ENCODE results near the gene ASTE1.

ASTE1 gene

GRCh38 chr3:131038326-131038725 is 11.7 kb upstream of the ASTE1 start:
- TF ChIP-seq, protein P1, sequence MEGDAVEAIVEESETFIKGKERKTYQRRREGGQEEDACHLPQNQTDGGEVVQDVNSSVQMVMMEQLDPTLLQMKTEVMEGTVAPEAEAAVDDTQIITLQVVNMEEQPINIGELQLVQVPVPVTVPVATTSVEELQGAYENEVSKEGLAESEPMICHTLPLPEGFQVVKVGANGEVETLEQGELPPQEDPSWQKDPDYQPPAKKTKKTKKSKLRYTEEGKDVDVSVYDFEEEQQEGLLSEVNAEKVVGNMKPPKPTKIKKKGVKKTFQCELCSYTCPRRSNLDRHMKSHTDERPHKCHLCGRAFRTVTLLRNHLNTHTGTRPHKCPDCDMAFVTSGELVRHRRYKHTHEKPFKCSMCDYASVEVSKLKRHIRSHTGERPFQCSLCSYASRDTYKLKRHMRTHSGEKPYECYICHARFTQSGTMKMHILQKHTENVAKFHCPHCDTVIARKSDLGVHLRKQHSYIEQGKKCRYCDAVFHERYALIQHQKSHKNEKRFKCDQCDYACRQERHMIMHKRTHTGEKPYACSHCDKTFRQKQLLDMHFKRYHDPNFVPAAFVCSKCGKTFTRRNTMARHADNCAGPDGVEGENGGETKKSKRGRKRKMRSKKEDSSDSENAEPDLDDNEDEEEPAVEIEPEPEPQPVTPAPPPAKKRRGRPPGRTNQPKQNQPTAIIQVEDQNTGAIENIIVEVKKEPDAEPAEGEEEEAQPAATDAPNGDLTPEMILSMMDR (IDR thresholded peaks at IDR 0.05) = no peak
- H3K27ac ChIP-seq = no peak overlapping the region
- H3K4me1 ChIP-seq = peaks cover 4% of the 10 kb centered on the region
- no peaks in the 10 kb centered on the region for H3K27me3 ChIP-seq (ENCODE audit: control insufficient read depth, insufficient read depth, low read length)
- no peak overlapping the region for H3K4me3 ChIP-seq (ENCODE audit: low read depth, low read length)
- H3K4me2 ChIP-seq (ENCODE audit: low read length) = no peak overlapping the region
- no peaks in the 10 kb centered on the region for H3K36me3 ChIP-seq (ENCODE audit: control insufficient read depth, insufficient read depth, low read length)
- no peak overlapping the region for H3K9ac ChIP-seq
- no peaks in the 10 kb centered on the region for H3K9me3 ChIP-seq (ENCODE audit: control insufficient read depth, low read length)
- no peak overlapping the region for H2AFZ ChIP-seq
- H3K79me2 ChIP-seq = no peaks in the 10 kb centered on the region

DNA sequence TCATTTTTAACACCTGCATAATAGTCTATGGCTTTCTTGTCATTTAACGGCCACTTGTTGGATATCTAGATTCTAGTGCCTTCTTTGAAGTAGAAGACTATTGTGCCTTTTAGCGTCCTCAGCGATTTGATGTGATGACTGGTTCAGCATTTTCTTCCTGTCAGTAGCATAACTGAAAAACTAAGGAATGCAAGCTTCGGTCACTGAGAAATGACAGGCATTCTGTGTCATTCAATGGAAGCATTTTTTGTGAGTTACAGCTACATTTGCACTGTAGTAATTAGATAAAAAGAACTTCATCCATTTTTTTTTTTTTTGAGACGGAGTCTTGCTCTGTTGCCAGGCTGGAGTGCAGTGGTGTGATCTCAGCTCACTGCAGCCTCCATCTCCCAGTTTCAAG is 10.4 kb upstream of the ASTE1 start:
- TF ChIP-seq, protein P1 (IDR thresholded peaks at IDR 0.05) = no peak
- no peaks in the 10 kb centered on the region for H3K9me3 ChIP-seq (ENCODE audit: control insufficient read depth, low read length)
- H3K36me3 ChIP-seq (ENCODE audit: control insufficient read depth, insufficient read depth, low read length) = no peaks in the 10 kb centered on the region
- H3K4me3 ChIP-seq (ENCODE audit: low read depth, low read length) = no peak overlapping the region
- H3K4me2 ChIP-seq (ENCODE audit: low read length) = no peak overlapping the region
- no peak overlapping the region for H3K9ac ChIP-seq
- H3K27me3 ChIP-seq (ENCODE audit: control insufficient read depth, insufficient read depth, low read length) = no peaks in the 10 kb centered on the region
- no peak overlapping the region for H2AFZ ChIP-seq
- H3K4me1 ChIP-seq = peaks cover 4% of the 10 kb centered on the region
- H3K79me2 ChIP-seq = no peaks in the 10 kb centered on the region
- no peak overlapping the region for H3K27ac ChIP-seq

DNA sequence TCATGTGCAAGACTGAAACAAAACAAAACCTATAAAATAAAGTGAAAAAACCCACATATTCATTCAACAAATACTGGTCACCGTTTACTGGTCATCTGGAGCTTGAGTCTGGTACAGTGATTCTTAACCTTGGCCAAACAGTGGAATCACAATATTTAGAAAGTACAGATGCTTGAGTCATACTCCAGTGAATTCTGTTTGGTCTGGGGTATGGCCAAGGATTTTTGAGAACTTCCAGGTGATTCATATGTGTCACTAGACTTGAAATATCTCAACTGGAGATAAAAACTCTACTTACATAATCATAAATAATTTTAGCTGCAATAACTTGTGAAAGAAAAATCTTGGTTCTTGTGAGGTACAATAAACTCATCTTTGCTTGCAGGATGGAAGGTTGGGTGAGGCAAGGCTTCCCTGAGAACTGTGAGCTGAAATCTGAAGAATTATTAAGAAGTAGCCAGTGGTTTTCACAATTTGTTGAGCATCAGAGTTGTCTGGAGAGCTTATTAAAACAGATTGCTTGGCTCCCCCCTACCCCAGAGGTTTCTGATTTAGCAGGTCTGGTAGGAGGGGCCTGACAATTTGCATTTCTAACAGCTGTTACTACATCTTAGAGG is 9.7 kb upstream of the ASTE1 start:
- no peak overlapping the region for H2AFZ ChIP-seq
- TF ChIP-seq, protein P1 (IDR thresholded peaks at IDR 0.05) = no peak

GRCh38 chr3:131033480-131034080 is 7.0 kb upstream of the ASTE1 start:
- Histone ChIP-seq H3K9ac (no peak overlapping the region), H3K4me3 (ENCODE audit: low read depth, low read length) (no peak overlapping the region), H2AFZ (no peak overlapping the region), H3K79me2 (no peaks in the 10 kb centered on the region), H3K4me1 (no peaks in the 10 kb centered on the region), H3K27ac (no peak overlapping the region), H3K27me3 (ENCODE audit: control insufficient read depth, insufficient read depth, low read length) (no peaks in the 10 kb centered on the region), H3K9me3 (ENCODE audit: control insufficient read depth, low read length) (no peaks in the 10 kb centered on the region), H3K4me2 (ENCODE audit: low read length) (no peak overlapping the region), H3K36me3 (ENCODE audit: control insufficient read depth, insufficient read depth, low read length) (no peaks in the 10 kb centered on the region)
- TF ChIP-seq, protein P1 (IDR thresholded peaks at IDR 0.05) = peak; percentile 45

More for the DNA sequence above, 9.7 kb upstream of the ASTE1 start:
- H3K4me3 ChIP-seq (ENCODE audit: low read depth, low read length) = no peak overlapping the region
- no peaks in the 10 kb centered on the region for H3K27me3 ChIP-seq (ENCODE audit: control insufficient read depth, insufficient read depth, low read length)
- H3K9me3 ChIP-seq (ENCODE audit: control insufficient read depth, low read length) = no peaks in the 10 kb centered on the region
- H3K4me1 ChIP-seq = peaks cover 4% of the 10 kb centered on the region
- no peak overlapping the region for H3K9ac ChIP-seq
- no peak overlapping the region for H3K27ac ChIP-seq
- H3K79me2 ChIP-seq = no peaks in the 10 kb centered on the region
- H3K36me3 ChIP-seq (ENCODE audit: control insufficient read depth, insufficient read depth, low read length) = no peaks in the 10 kb centered on the region
- no peak overlapping the region for H3K4me2 ChIP-seq (ENCODE audit: low read length)

- no peak overlapping the region for H3K4me2 ChIP-seq (ENCODE audit: low read length)
- H3K4me1 ChIP-seq = no peaks in the 10 kb centered on the region
- TF ChIP-seq, protein P1 (IDR thresholded peaks at IDR 0.05) = no peak
- H2AFZ ChIP-seq = no peak overlapping the region
- H3K79me2 ChIP-seq = no peaks in the 10 kb centered on the region
- H3K9me3 ChIP-seq (ENCODE audit: control insufficient read depth, low read length) = no peaks in the 10 kb centered on the region
- no peak overlapping the region for H3K4me3 ChIP-seq (ENCODE audit: low read depth, low read length)
- no peaks in the 10 kb centered on the region for H3K27me3 ChIP-seq (ENCODE audit: control insufficient read depth, insufficient read depth, low read length)
- no peak overlapping the region for H3K27ac ChIP-seq
- H3K36me3 ChIP-seq (ENCODE audit: control insufficient read depth, insufficient read depth, low read length) = no peaks in the 10 kb centered on the region
- H3K9ac ChIP-seq = no peak overlapping the region
These were observed 5.0 kb upstream of the ASTE1 start for GRCh38 chr3:131031660-131032059.

All from parathyroid adenoma (tissue), 2 donors.